ENCODE measurements around the gene EXO1. TPM values are rescaled to one million over a fixed set of nuclear protein-coding genes. Genes with fewer than 3 reads are reported as not detected.

EXO1 gene
- total RNA-seq, 3 donors from 2014 or later, result 2.0 to 7.4 (median 2.1) TPM

DNA sequence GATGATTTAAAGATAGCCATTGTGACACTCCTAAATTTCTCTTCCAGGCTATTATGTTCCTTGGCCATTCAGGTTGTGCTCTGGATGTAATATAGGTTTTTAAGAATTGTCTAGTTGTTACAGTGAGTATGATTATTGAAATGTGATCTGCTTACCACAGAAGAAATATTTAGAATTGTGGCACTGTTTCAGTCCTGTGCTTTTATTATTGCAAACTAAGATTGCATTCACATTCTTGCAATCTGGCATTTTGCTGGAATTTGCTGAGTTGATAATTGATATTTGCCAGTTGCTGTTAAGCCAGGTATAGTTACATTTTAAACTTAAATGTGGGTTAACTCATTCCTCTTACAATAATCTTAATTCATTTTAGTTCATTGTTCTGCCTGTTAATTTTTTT lies 22.3 kb downstream of the EXO1 start:
- H3K9me3 ChIP-seq, result no peaks in the 10 kb centered on the region
- ATAC-seq (no peak), DNase-seq (no peak)
- H3K36me3 ChIP-seq (ENCODE audit: low read depth), result no peaks in the 10 kb centered on the region
- TF ChIP-seq, protein P1, sequence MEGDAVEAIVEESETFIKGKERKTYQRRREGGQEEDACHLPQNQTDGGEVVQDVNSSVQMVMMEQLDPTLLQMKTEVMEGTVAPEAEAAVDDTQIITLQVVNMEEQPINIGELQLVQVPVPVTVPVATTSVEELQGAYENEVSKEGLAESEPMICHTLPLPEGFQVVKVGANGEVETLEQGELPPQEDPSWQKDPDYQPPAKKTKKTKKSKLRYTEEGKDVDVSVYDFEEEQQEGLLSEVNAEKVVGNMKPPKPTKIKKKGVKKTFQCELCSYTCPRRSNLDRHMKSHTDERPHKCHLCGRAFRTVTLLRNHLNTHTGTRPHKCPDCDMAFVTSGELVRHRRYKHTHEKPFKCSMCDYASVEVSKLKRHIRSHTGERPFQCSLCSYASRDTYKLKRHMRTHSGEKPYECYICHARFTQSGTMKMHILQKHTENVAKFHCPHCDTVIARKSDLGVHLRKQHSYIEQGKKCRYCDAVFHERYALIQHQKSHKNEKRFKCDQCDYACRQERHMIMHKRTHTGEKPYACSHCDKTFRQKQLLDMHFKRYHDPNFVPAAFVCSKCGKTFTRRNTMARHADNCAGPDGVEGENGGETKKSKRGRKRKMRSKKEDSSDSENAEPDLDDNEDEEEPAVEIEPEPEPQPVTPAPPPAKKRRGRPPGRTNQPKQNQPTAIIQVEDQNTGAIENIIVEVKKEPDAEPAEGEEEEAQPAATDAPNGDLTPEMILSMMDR (IDR thresholded peaks at IDR 0.05), result no peak
- intact Hi-C loops (cut with DNase I, micrococcal nuclease), result no loop called here
- no peaks in the 10 kb centered on the region for H3K4me1 ChIP-seq (ENCODE audit: low read depth)
- H3K4me3 ChIP-seq, result no peak overlapping the region

DNA sequence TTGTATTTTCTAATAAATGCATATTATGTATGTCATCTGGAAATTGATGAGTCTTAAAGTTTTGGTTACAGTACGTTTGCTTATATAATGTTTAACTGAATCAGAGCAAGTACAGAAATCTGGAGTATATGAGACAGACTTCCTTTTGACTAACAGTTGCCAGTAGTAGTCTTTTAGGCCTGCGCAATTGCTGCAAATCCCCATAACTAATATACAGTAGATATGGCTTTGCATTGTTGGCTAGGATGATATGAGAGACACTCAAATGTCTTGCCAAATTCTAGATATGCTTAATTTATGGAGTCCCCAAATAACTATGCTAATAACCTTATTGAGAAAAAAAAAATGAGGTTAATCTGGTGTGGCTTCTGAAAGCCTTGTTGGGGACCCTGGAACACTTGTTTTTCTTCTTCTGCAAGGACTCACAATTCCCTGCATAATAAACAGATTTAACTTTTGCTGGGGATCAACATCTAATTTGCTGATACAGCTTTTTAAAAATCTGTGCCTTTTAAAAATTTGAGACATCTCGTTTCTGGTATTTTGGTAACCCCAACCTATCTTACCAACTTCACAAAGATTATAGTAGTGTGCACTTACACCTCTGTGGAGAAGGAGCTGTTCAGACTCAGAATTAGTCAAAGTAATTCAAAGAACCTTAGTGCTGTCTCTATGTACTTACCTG lies 22.9 kb downstream of the EXO1 start:
- DNase-seq (no peak), ATAC-seq (no peak)
- Histone ChIP-seq H3K9me3 (no peaks in the 10 kb centered on the region), H3K36me3 (ENCODE audit: low read depth) (no peaks in the 10 kb centered on the region), H3K4me3 (no peak overlapping the region), H3K4me1 (ENCODE audit: low read depth) (no peaks in the 10 kb centered on the region)
- TF ChIP-seq, protein P1 (IDR thresholded peaks at IDR 0.05), result no peak
- intact Hi-C loops (cut with DNase I, micrococcal nuclease), result no loop called here

DNA sequence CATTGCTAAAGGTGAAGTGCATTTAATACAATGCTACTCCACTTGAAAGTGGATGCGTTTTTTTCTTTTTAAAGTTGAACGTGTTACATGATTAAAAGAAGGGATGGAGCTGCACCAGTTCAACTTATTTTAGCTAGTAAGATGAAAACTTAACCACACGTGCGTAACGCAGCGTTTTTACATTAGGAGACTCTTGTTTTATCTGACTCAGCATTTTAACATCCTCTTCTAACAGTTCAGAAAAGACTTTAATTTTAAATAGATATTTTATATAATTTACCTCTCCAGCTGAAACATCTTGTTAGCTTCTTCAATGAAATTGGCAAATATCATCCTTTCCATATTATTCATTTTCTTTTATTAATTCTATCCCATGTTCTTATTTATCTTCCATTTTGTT lies 33.4 kb downstream of the EXO1 start:
- H3K4me3 ChIP-seq, result no peak overlapping the region
- no peak for DNase-seq
- no peaks in the 10 kb centered on the region for H3K9me3 ChIP-seq
- H3K4me1 ChIP-seq (ENCODE audit: low read depth), result no peaks in the 10 kb centered on the region
- no peaks in the 10 kb centered on the region for H3K36me3 ChIP-seq (ENCODE audit: low read depth)
- ATAC-seq, result no peak
- TF ChIP-seq, protein P1 (IDR thresholded peaks at IDR 0.05), result no peak
- intact Hi-C loops (cut with DNase I, micrococcal nuclease), result no loop called here

DNA sequence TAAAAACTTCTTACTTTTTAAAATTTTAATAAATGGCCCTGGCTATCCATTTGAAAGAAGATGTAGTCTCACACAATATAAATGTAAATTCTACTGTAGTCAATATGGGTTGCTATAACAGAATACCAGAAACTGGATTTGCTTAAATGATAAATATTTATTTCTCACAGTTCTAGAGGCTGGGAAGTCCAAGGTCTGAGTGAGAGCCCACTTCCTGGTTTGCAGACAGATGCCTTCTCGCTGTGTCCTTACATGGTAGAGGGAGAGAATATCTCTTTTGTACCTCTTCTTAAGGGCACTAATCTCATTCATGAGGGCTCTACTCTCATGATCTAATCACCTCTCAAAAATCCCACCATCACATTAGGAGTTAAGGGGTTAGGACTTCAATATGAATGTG lies 35.2 kb downstream of the EXO1 start:
- ATAC-seq (no peak), DNase-seq (no peak)
- no peaks in the 10 kb centered on the region for H3K9me3 ChIP-seq
- TF ChIP-seq, protein P1 (IDR thresholded peaks at IDR 0.05), result no peak
- no peaks in the 10 kb centered on the region for H3K36me3 ChIP-seq (ENCODE audit: low read depth)
- H3K4me1 ChIP-seq (ENCODE audit: low read depth), result no peaks in the 10 kb centered on the region
- intact Hi-C loops (cut with DNase I, micrococcal nuclease), result no loop called here
- H3K4me3 ChIP-seq, result no peak overlapping the region

DNA sequence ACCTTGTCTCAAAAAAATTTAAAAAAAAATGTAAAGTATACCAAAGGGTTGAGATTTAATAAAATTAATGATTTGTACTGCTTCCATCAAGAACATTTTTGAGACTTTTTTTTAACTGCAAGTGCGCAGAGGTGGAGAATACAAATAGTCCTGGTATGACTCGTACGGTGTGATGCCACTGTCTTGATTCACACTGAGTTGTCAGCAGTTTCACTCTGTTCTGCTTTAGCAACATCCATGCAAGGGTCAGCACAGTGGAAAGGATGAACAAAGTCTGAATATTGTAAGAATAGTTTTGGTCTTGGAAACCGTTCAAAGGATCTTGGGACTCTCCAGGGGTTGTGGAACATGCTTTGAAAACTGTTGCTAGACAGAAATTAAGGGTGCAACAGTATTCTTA lies 40.2 kb downstream of the EXO1 start:
- TF ChIP-seq, protein P1 (IDR thresholded peaks at IDR 0.05), result no peak
- intact Hi-C loops (cut with DNase I, micrococcal nuclease), result no loop called here
- no peaks in the 10 kb centered on the region for H3K4me1 ChIP-seq (ENCODE audit: low read depth)
- H3K4me3 ChIP-seq, result no peak overlapping the region
- no peak for ATAC-seq
- no peak for DNase-seq
- H3K36me3 ChIP-seq (ENCODE audit: low read depth), result no peaks in the 10 kb centered on the region
- no peaks in the 10 kb centered on the region for H3K9me3 ChIP-seq

DNA sequence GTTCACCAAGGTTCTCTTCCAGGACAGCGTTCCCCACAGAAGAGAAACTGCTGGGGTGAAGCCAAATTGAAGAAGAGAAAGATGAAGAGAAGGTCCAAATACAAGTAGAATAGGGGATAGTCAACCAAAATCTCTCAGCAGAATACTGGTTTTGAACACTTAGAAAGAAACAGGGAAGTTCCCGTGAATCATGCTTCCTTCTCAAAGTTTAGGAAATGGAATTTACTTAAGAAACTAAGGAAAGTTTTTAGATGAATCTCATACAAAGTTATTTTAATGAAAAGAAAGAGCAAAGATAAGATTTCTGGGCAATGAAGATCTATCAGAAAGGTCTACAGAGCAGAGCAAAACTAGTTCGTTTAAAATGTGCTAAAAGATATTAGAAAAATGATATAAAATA lies 43.3 kb downstream of the EXO1 start:
- H3K4me3 ChIP-seq, result no peak overlapping the region
- intact Hi-C loops (cut with DNase I, micrococcal nuclease), result no loop called here
- DNase-seq, result no peak
- no peaks in the 10 kb centered on the region for H3K9me3 ChIP-seq
- no peak for ATAC-seq
- TF ChIP-seq, protein P1 (IDR thresholded peaks at IDR 0.05), result no peak
- H3K36me3 ChIP-seq (ENCODE audit: low read depth), result no peaks in the 10 kb centered on the region
- no peaks in the 10 kb centered on the region for H3K4me1 ChIP-seq (ENCODE audit: low read depth)

Measured in mucosa of descending colon (tissue), 3 donors.